ENCODE data around the gene A3GALT2. TPM values are rescaled to one million over a fixed set of nuclear protein-coding genes. Genes with fewer than 3 reads are reported as not detected.

Gene A3GALT2
- total RNA-seq, 1 experiment from 2014 or later = not detected

GRCh38 chr1:33338440-33339211, 17.7 kb upstream of the A3GALT2 start:
- Histone ChIP-seq H2BK20ac (ENCODE audit: low read depth, low read length, poor library complexity, severe bottlenecking) (no peak overlapping the region), H3K14ac (ENCODE audit: insufficient read depth, low read length) (no peak overlapping the region; the same call in 1 of the 2 replicates), H2AK5ac (ENCODE audit: insufficient read length, low read length) (no peak overlapping the region), H2BK120ac (ENCODE audit: low read depth, low read length, poor library complexity, severe bottlenecking) (no peak overlapping the region), H3K27me3 (ENCODE audit: insufficient read depth, low read length) (no peaks in the 10 kb centered on the region), H3K9ac (ENCODE audit: extremely low read depth, insufficient read length, low read length) (no peak overlapping the region), H3K9me3 (ENCODE audit: control insufficient read depth, low read depth, low read length) (no peaks in the 10 kb centered on the region), H3K4me1 (ENCODE audit: insufficient read depth, low read length) (peaks cover 10% of the 10 kb centered on the region), H2BK15ac (ENCODE audit: low read depth, low read length) (no peak overlapping the region), H3K56ac (ENCODE audit: insufficient read length, low read depth, low read length) (no peak overlapping the region), H4K5ac (ENCODE audit: insufficient read length, low read depth, low read length) (no peak overlapping the region), H3K4me2 (ENCODE audit: insufficient read depth, insufficient read length, low read length) (no peak overlapping the region), H3K4ac (ENCODE audit: low read depth, low read length) (no peak overlapping the region), H4K20me1 (ENCODE audit: control insufficient read depth, insufficient read depth, insufficient read length) (no peaks in the 10 kb centered on the region), H2BK5ac (ENCODE audit: insufficient read length, low read length) (no peak overlapping the region), H3K27ac (ENCODE audit: insufficient read length, low read depth, low read length) (no peak overlapping the region), H2AFZ (ENCODE audit: low read length) (no peak overlapping the region), H3K23me2 (ENCODE audit: insufficient read length, low read depth, low read length, poor library complexity, severe bottlenecking) (no peaks in the 10 kb centered on the region), H2BK12ac (ENCODE audit: insufficient read length, low read depth, low read length) (no peak overlapping the region), H3K79me2 (ENCODE audit: insufficient read depth, low read length) (no peaks in the 10 kb centered on the region), H3K18ac (ENCODE audit: insufficient read length, low read depth, low read length) (peak overlapping the region; percentile 2), H3T11ph (ENCODE audit: low read length) (no peak overlapping the region), H3K79me1 (ENCODE audit: insufficient read depth, low read depth, low read length, poor library complexity, severe bottlenecking) (no peaks in the 10 kb centered on the region), H3K23ac (ENCODE audit: insufficient read length, low read depth, low read length) (no peak overlapping the region), H4K91ac (ENCODE audit: insufficient read length, low read depth, low read length) (no peak overlapping the region), H4K8ac (replicated peaks; ENCODE audit: insufficient read length, low read depth, low read length) (no peak overlapping the region)
- peaks cover 8% of the 10 kb centered on the region for H3K27me3 Mint-ChIP-seq (ENCODE audit: low read depth)
- peak overlapping the region in 1 of 2 experiments; percentile 39; a peak in 1 of 5 replicates for H3K4me3 Mint-ChIP-seq
- peaks cover 61 to 76% of the 10 kb centered on the region in 2 experiments for H3K4me1 Mint-ChIP-seq
- no peaks in the 10 kb centered on the region for H3K9me3 Mint-ChIP-seq
- H3K36me3 Mint-ChIP-seq (ENCODE audit: insufficient read depth in 1 of 3, low read depth in 3 of 3) = peaks cover 0 to 1% (median 0%) of the 10 kb centered on the region in 3 experiments; a peak in 1 of 7 replicates
- no peak for TF ChIP-seq CTCF (conservative IDR thresholded peaks at IDR 0.05)
- DNase-seq = no peak
- no CpG with 5 or more reads among the region's 14 CpGs for WGBS (ENCODE audit: extremely low coverage, insufficient read length, low lambda C conversion rate)
- H3K27ac Mint-ChIP-seq = peak overlapping the region; percentile 37 to 98 (median 89); a peak in 6 of 7 replicates

Measured in H9 (cell line).